Hepatocyte (in vitro differentiated cells): Measurements from ENCODE around the gene TANC2. TPM values are rescaled to one million over a fixed set of nuclear protein-coding genes. Genes with fewer than 3 reads are reported as not detected.

Experiments
- DNase-seq: peaks from one replicate; pipeline ENCODE4 v3.0.0-alpha.2; 2016; ENCODE audit warnings: low spot score
- H2AFZ ChIP-seq: fragments of 200-600 bp; sonication (generic); 2 replicates; pipeline ENCODE4 v1.6.0; 2016; ENCODE audit warnings: antibody characterized with exemption, mild to moderate bottlenecking
- H3K27ac ChIP-seq: fragments of 200-600 bp; sonication (generic); 2 replicates; pipeline ENCODE4 v1.5.1; 2016; ENCODE audit warnings: mild to moderate bottlenecking
- H3K27me3 ChIP-seq: fragments of 200-600 bp; sonication (generic); 2 replicates; pipeline ENCODE4 v1.6.1; 2016
- H3K36me3 ChIP-seq: fragments of 200-600 bp; sonication (generic); replicated peaks from 2 replicates; pipeline ENCODE4 v1.5.1; 2016; ENCODE audit warnings: low read depth; ENCODE audit not compliant: insufficient read depth
- H3K4me1 ChIP-seq: fragments of 200-600 bp; sonication (generic); 2 replicates; pipeline ENCODE4 v1.5.1; 2016; ENCODE audit warnings: mild to moderate bottlenecking, moderate library complexity; ENCODE audit not compliant: insufficient read depth
- H3K4me2 ChIP-seq: fragments of 200-600 bp; sonication (generic); 2 replicates; pipeline ENCODE4 v1.6.0; 2016
- H3K4me3 ChIP-seq: fragments of 200-600 bp; sonication (generic); 2 replicates; pipeline ENCODE4 v1.5.1; 2016; ENCODE audit warnings: mild to moderate bottlenecking
- H3K79me2 ChIP-seq: fragments of 200-600 bp; sonication (generic); 2 replicates; pipeline ENCODE4 v1.6.0; 2017; ENCODE audit warnings: mild to moderate bottlenecking
- H3K9me2 ChIP-seq: fragments of 200-600 bp; sonication (generic); replicated peaks from 2 replicates; pipeline ENCODE4 v1.6.0; 2017; ENCODE audit warnings: mild to moderate bottlenecking; ENCODE audit not compliant: insufficient read depth
- H3K9me3 ChIP-seq: fragments of 200-600 bp; sonication (generic); 2 replicates; pipeline ENCODE4 v1.5.1; 2016; ENCODE audit warnings: low read depth, mild to moderate bottlenecking
- H4K20me1 ChIP-seq: fragments of 200-600 bp; sonication (generic); 2 replicates; pipeline ENCODE4 v1.6.0; 2016; ENCODE audit warnings: mild to moderate bottlenecking; ENCODE audit not compliant: insufficient read depth, poor library complexity, severe bottlenecking
- CTCF ChIP-seq: fragments of 200-600 bp; sonication (generic); IDR thresholded peaks from 2 replicates; pipeline ENCODE4 v1.5.1; 2016; ENCODE audit warnings: antibody characterized with exemption, mild to moderate bottlenecking; ENCODE audit not compliant: poor library complexity
- EZH2 ChIP-seq: fragments of 200-600 bp; sonication (generic); IDR thresholded peaks from 2 replicates; pipeline ENCODE4 v1.6.1; 2016; ENCODE audit warnings: antibody characterized with exemption, mild to moderate bottlenecking, borderline replicate concordance
- EZH2phosphoT487 ChIP-seq: fragments of 200-600 bp; sonication (generic); IDR thresholded peaks from one replicate; pipeline ENCODE4 v1.6.1; 2018; ENCODE audit warnings: antibody characterized with exemption, mild to moderate bottlenecking, low read depth, moderate library complexity; ENCODE audit not compliant: unreplicated experiment, severe bottlenecking
- WGBS: methylation state at CpG from one replicate; pipeline ENCODE4 v1.1.6; 2016; ENCODE audit warnings: low lambda C conversion rate; ENCODE audit errors: missing lambda C conversion rate; 5-methylcytosine and 5-hydroxymethylcytosine counted together
- polyA plus RNA-seq: library from polyadenylated mRNA; unstranded; fragments of >200 nt; fragmentation: Nextera tagmentation; extraction: Ambion mirVana; gene quantifications from 2 replicates; pipeline ENCODE4 v1.2.1, GENCODE V29; 2016
- total RNA-seq: library from RNA; depleted of rRNA; stranded (reverse); fragments of >200 nt; gene quantifications from 2 replicates; pipeline ENCODE4 v1.2.3, GENCODE V29; 2014

The TANC2 gene
- total and polyA plus RNA-seq, 2 experiments from 2014 or later = 16.7 to 20.4 TPM

- Histone ChIP-seq H3K36me3 (no peaks in the 10 kb centered on the region), H3K79me2 (no peaks in the 10 kb centered on the region), H3K9me3 (no peaks in the 10 kb centered on the region), H2AFZ (no peak overlapping the region), H3K4me2 (no peak overlapping the region), H3K27ac (no peak overlapping the region), H3K9me2 (no peaks in the 10 kb centered on the region), H3K4me3 (no peak overlapping the region), H4K20me1 (no peaks in the 10 kb centered on the region), H3K27me3 (no peaks in the 10 kb centered on the region), H3K4me1 (no peaks in the 10 kb centered on the region)
- WGBS = 100% methylated on average over 1 of the region's 1 CpG
- no peak for DNase-seq
- TF ChIP-seq CTCF = no peak
- no peak for TF ChIP-seq EZH2
- TF ChIP-seq EZH2phosphoT487 = no peak
These were observed 34.9 kb upstream of the TANC2 start for GRCh38 chr17:62931101-62931500.

GRCh38 chr17:62933501-62934385 lies 32.3 kb upstream of the TANC2 start:
- Histone ChIP-seq H3K79me2 (no peaks in the 10 kb centered on the region), H3K4me2 (no peak overlapping the region), H3K27ac (no peak overlapping the region), H3K36me3 (no peaks in the 10 kb centered on the region), H3K4me1 (no peaks in the 10 kb centered on the region), H2AFZ (no peak overlapping the region), H3K9me3 (no peaks in the 10 kb centered on the region), H3K9me2 (no peaks in the 10 kb centered on the region), H3K27me3 (no peaks in the 10 kb centered on the region), H4K20me1 (no peaks in the 10 kb centered on the region), H3K4me3 (no peak overlapping the region)
- TF ChIP-seq CTCF (no peak), EZH2 (no peak), EZH2phosphoT487 (no peak)
- peak; percentile 35 for DNase-seq
- WGBS = 69% methylated on average over 15 of the region's 15 CpGs

GRCh38 chr17:62935098-62935497 lies 30.9 kb upstream of the TANC2 start:
- Histone ChIP-seq H3K4me2 (no peak overlapping the region), H4K20me1 (no peaks in the 10 kb centered on the region), H3K27me3 (no peaks in the 10 kb centered on the region), H3K4me1 (no peaks in the 10 kb centered on the region), H2AFZ (no peak overlapping the region), H3K27ac (no peak overlapping the region), H3K9me2 (no peaks in the 10 kb centered on the region), H3K36me3 (no peaks in the 10 kb centered on the region), H3K9me3 (no peaks in the 10 kb centered on the region), H3K4me3 (no peak overlapping the region), H3K79me2 (no peaks in the 10 kb centered on the region)
- DNase-seq = no peak
- WGBS = 97% methylated on average over 1 of the region's 1 CpG
- TF ChIP-seq CTCF (no peak), EZH2phosphoT487 (no peak), EZH2 (no peak)
